ENCODE data around the gene TTI1.

TTI1 gene

GRCh38 chr20:38040276-38040675 is 7.0 kb upstream of the TTI1 start (continued):
- TF ChIP-seq GLIS2 (tag by site-specific recombination; IDR thresholded peaks at IDR 0.05) (no peak), KLF8 (tag by site-specific recombination; IDR thresholded peaks at IDR 0.05) (no peak), ZNF350 (tag by site-specific recombination; IDR thresholded peaks at IDR 0.05) (no peak), ZBTB11 (tag by site-specific recombination; conservative IDR thresholded peaks at IDR 0.05; ENCODE audit: low read depth) (no peak)

- no peaks in the 10 kb centered on the region for H3K9me3 ChIP-seq (ENCODE audit: control insufficient read depth, insufficient read depth, low read depth, low read length)
- H3K4me3 ChIP-seq (ENCODE audit: low read depth, low read length), result no peak overlapping the region
- H3K4me1 ChIP-seq (ENCODE audit: control insufficient read depth, insufficient read depth, low read length), result no peaks in the 10 kb centered on the region
- H3K36me3 ChIP-seq (ENCODE audit: control insufficient read depth in 2 of 2, insufficient read depth in 1 of 2, low read length in 2 of 2), result peaks cover 17 to 56% of the 10 kb centered on the region in 2 experiments; a peak in 2 of 3 replicates
- ChIA-PET CTCF (interaction anchor here (0.7 to 1.0 kb wide), 3 partner anchors 13 to 207 kb away, joined by 3 to 4 read pairs (median 4); no protein-coding TSS in a partner anchor), POLR2A (interaction anchor here (0.7 kb wide), 1 partner anchor 13 kb away, joined by 8 read pairs; no protein-coding TSS in a partner anchor)
- no peak overlapping the region for H3K27ac ChIP-seq (ENCODE audit: extremely low read depth, low read depth, low read length)
- TF ChIP-seq ZNF221 (tag by site-specific recombination; IDR thresholded peaks at IDR 0.05; ENCODE audit: borderline replicate concordance) (no peak), FEZF1 (tag by site-specific recombination; IDR thresholded peaks at IDR 0.05) (no peak), ZNF518A (tag by site-specific recombination; conservative IDR thresholded peaks at IDR 0.05; ENCODE audit: low read depth) (no peak), ZBTB48 (tag by site-specific recombination; IDR thresholded peaks at IDR 0.05) (no peak), KLF10 (tag by site-specific recombination; IDR thresholded peaks at IDR 0.05) (no peak), ZSCAN16 (tag by site-specific recombination; IDR thresholded peaks at IDR 0.05) (no peak), ZNF114 (tag by site-specific recombination; IDR thresholded peaks at IDR 0.05) (no peak), ZNF132 (tag by site-specific recombination; IDR thresholded peaks at IDR 0.05; ENCODE audit: borderline replicate concordance) (no peak), ZNF670 (tag by site-specific recombination; IDR thresholded peaks at IDR 0.05; ENCODE audit: low read depth) (no peak), ZNF830 (tag by site-specific recombination; IDR thresholded peaks at IDR 0.05; ENCODE audit: low read depth) (no peak), SP3 (tag by site-specific recombination; IDR thresholded peaks at IDR 0.05) (no peak), SALL2 (tag by site-specific recombination; IDR thresholded peaks at IDR 0.05; ENCODE audit: borderline replicate concordance) (no peak), MEIS1 (CRISPR knock-in tag; IDR thresholded peaks at IDR 0.05; ENCODE audit: borderline replicate concordance) (no peak), RBAK (tag by site-specific recombination; IDR thresholded peaks at IDR 0.05) (no peak), ZNF555 (tag by site-specific recombination; conservative IDR thresholded peaks at IDR 0.05) (no peak), ZBTB10 (tag by site-specific recombination; IDR thresholded peaks at IDR 0.05) (no peak), WT1 (tag by site-specific recombination; IDR thresholded peaks at IDR 0.05) (no peak)
- TF ChIP-seq, protein P1, sequence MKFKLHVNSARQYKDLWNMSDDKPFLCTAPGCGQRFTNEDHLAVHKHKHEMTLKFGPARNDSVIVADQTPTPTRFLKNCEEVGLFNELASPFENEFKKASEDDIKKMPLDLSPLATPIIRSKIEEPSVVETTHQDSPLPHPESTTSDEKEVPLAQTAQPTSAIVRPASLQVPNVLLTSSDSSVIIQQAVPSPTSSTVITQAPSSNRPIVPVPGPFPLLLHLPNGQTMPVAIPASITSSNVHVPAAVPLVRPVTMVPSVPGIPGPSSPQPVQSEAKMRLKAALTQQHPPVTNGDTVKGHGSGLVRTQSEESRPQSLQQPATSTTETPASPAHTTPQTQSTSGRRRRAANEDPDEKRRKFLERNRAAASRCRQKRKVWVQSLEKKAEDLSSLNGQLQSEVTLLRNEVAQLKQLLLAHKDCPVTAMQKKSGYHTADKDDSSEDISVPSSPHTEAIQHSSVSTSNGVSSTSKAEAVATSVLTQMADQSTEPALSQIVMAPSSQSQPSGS (tag by site-specific recombination; IDR thresholded peaks at IDR 0.05; ENCODE audit: low read depth), result no peak
- TF ChIP-seq, protein P2, sequence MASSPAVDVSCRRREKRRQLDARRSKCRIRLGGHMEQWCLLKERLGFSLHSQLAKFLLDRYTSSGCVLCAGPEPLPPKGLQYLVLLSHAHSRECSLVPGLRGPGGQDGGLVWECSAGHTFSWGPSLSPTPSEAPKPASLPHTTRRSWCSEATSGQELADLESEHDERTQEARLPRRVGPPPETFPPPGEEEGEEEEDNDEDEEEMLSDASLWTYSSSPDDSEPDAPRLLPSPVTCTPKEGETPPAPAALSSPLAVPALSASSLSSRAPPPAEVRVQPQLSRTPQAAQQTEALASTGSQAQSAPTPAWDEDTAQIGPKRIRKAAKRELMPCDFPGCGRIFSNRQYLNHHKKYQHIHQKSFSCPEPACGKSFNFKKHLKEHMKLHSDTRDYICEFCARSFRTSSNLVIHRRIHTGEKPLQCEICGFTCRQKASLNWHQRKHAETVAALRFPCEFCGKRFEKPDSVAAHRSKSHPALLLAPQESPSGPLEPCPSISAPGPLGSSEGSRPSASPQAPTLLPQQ (tag by site-specific recombination; IDR thresholded peaks at IDR 0.05), result no peak
These were observed 3.1 kb upstream of the TTI1 start for GRCh38 chr20:38036366-38036765.

Measured in HEK293 (cell line).